IPS-NIHi11 (cell line): ENCODE data around the gene FIS1.
"Not testable (repeated sequence)": the region's sequence is repeated elsewhere in the genome, so short reads cannot be mapped to it uniquely, and the experiment has no call there.

Source experiments
- DNase-seq: peaks from one replicate; pipeline ENCODE4 v3.0.0; 2012; ENCODE audit warnings: mixed read lengths, low spot score

FIS1 gene

DNA sequence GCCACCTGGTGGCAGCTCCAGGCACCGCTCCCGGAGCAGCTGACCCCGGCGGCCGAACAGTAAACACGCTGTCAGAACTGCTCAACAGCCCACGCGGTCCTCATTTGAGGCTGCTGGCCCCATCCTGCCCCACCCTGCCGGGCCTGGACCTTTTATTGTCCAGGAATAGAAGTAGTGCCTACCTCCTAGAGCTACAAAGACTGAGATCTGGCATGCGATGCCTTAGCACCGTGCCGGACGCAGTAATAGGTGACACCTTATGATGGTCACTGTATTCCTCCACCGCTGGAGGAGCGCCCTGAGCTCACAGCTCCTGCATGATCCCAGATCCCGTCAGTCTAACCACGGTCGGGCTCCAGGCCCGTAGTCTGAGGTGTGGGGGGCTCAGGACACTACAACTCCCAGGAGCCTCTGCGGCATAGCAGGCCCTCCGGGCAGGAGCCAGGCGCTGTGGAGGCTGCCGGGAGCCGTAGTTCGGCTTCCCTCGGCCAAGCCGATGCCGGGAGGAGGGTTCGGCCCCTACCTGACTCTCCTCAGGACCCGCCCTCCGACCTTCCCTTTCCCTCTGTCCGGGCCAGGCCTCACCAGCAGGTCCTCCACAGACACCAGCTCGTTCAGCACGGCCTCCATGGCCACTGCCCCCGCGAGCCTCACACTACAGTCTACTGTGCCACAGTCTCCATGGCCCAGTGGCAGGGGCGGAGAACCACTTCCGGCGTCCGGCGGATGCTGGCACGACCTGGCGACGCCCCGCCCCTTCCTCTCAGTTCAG, at the start of gene FIS1:
TSS of gene FIS1 (minus strand) at position 707 of the 772 bp plus-strand sequence. CDS start at position 630, 77 bp downstream.
- peak; percentile 89 for DNase-seq

DNA sequence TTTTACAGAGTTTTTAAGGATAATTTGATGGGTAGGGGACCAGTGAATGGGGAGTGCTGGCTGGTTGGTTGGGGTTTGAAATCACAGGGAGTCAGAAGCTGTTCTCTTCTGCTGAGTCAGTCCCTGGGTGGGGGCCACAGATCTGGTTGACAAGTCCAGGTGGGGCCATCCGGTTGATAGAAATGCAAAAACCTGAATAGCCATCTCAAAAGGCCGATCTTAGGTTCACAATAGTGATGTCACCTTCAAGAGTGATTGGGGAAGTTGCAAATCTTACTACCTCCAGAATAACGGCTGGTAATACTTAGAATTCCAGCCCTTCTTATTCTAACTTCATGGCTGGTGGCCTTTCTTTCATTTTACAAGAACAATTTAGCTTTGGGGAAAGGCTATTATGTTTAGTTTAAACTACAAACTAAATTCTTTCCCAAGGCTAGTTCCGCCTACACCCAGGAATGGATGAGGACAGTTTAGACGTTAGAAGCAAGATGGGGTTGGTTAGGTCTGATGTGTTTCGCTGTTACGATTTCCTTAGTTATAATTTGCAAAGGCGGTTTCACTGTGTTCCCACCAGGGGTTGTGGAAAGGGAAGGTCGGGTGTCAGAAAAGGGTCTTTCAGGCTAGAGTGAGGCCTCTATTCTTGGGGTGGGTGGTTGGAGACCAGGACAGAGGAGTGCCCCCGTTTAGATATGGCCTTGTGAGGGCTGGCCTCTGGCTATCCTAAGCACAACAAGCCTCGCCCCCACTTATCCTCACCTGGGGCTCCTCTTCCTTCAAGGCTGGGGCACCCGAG, 49.4 kb upstream of the FIS1 start:
- peak; percentile 60 for DNase-seq

DNA sequence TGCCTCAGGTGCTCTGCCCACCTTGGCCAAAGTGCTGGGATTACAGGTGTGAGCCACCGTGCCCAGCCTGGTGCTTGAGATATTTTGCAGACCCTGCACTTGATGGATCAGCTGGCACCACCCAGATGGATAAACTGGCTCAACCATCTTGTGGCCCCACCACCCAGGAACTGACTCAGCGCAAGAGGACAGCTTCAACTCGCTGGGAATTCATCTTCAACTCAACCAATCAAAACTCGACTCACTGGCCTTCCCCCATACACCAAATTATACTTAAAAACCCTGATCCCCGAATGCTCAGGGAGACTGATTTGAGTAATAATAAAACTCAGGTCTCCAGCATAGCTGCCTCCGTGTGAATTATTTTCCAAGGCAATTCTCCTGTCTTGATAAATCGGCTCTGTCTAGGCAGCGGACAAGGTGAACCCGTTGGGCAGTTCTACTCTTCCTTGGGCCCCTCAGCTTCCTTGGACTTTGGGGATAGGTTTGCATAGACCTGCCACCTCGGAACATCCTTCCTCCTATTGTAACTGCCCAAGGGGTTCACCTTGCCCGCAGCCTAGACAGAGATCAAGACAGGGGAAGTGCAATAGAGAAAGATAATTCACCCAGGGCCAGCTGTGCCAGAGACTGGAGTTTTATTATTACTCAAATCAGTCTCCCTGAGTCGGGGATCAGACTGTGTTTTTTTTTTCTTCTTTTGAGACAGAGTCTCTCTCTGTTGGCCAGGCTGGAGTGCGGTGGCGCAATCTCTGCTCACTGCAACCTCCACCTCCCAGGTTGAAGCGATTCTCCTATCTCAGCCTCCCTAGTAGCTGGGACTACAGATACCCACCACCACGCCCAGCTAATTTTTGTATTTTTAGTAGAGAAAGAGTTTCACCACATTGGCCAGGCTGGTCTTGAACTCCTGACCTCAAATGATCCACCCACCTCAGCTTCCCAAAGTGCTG, 48.5 kb upstream of the FIS1 start:
- DNase-seq: not testable (repeated sequence)

DNA sequence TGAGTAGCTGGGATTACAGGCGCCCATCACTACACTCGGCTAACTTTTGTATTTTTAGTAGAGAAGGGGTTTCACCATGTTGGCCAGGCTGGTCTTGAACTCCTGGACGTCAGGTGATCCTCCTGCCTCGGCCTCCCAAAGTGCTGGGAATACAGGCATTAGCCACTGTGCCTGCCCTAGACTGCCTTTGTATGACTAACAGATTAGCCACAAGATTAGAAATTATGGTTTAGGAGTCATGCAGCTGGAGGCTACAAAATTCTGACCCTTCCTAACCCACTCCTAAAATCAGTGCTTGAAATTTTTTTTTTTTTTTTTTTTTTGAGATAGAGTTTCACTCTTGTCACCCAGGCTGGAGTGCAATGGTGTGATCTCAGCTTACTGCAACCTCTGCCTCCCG, 47.7 kb upstream of the FIS1 start:
- DNase-seq: not testable (repeated sequence)

DNA sequence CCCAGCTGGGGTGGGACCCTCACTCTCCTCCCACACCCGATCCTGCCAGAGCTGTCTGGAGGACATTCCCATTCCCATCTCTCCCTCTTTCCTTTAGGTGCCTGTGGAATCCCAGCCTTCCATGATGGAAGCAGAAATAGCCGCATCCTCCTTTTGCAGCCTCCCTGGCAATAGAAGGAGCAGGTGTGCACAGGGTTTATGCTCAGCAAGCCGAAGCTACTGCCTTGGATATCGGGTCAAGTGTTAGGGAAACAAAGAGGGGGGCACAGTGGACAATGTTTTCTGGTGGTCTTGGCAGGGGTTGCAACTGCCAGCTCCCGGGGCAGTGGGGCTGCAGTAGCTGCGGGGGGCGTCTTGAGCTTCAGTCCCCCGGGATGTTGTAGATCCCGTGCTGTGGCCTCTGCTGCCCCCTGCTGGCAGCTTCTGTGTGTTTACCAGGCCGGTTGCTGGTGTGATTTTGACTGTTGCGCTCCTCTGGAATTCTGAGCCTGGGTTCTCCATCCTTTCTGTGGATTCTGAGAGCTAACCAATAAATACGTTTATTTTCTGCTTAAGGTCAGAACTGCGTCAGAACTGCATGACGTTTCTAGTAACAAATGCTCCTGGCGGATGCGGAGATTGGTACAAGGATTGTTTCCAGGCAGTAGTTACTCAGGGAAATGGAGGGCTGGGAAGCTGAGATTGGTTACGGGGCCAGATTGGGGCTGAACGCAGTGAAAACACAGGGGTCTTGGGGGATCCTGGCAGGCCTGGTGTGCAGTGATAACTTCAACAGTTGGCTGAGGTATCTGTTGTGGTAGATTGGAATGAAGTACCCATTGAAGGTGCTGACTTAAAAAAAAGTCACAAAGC, 45.5 kb upstream of the FIS1 start:
- DNase-seq: not testable (repeated sequence)

DNA sequence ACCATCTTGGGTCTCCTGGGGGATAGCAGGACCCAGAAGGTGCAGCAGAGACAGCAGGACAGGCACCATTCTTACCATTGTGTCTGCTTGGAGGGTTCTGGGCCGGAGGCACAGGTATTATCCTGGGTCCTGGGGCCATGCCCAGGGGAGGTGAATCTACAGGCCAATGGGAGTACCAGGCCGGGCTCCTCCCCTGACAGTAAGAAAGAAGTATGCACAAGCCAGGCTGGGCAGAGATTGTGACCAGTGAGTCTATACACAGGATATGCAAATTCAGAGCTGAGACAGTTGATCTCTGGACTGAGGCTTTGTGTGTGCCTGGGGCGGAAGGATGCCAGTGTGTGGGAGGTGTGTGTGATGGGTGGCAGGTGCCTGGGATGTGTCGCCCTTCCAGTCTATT, 44.8 kb upstream of the FIS1 start:
- not testable (repeated sequence) for DNase-seq

DNA sequence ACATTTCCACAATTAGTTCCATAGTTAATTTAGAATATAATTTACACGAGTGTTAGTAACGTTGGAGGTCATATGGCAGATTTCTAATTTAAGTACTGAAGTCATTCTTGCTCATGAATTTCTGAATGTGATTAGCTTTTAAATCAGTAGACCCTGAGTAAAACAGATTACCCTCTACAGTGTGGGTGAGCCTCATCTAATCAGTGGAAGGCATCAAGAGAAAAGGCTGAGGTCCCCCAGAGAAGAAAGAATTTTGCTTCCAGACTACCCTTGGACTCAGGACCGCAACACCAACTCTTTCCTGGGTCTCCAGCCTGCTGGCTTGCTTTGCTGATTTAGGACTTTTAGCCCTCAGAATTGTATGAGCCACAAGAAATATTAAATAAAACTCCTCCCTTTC, 43.6 kb upstream of the FIS1 start:
- DNase-seq: no peak

DNA sequence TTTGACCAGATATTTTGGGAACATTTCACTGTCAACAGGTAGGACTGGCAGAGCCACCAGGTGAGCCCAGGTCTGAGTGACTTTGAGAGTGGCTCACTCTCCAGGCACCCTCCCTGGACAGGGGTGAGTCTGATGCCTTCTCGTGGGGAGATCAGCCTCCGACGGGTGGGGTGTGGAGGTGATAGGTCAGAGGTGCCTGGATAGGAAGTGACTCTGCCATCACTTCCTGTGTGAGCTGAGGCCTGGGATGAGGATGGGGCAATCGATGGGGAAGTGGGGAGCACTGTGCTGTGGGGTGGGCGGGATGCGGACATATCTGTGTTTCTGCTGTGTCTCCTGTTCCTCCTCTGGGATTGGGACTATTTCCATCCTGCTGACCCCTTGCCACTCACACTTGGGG, 42.2 kb upstream of the FIS1 start:
- no peak for DNase-seq

DNA sequence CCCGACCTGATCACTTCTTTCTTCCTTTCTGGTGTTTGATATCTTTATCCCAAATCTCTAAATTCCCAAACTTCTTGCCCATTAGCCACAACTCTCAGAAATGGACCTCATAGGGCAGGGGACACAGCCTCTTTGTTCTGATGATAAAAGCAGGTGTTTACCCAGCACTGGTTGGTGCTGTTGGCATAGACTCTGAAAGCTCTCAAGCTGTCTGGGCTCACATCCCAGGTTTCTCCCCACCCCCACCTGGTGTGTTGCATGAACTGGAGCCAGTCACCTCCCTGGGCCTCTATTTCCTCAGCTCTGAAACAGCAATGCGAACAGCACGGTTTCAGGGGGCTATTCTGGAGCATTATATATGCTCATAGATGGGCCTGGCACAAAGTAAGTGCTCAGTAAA, 41.0 kb upstream of the FIS1 start:
- DNase-seq: not testable (repeated sequence)

DNA sequence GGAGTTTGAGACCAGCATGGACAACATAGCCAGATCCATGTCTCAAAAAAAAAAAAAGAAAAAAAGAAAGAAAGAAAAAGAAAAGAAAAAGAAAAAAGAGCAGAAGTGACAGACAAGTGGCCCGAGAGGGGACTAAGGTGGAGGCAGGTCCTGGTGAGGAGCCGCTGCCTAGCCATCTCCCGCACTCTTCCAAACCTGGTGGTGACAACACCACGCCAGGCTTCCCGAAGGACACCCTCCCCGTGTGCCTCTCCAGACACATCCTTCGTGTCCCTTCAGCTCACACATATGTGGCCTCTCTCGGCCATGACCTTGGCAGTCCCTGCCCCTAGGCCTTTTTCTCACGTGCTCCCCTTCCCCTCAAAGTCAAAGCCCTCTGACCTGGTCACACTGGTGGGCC, 40.3 kb upstream of the FIS1 start:
- DNase-seq: no peak

DNA sequence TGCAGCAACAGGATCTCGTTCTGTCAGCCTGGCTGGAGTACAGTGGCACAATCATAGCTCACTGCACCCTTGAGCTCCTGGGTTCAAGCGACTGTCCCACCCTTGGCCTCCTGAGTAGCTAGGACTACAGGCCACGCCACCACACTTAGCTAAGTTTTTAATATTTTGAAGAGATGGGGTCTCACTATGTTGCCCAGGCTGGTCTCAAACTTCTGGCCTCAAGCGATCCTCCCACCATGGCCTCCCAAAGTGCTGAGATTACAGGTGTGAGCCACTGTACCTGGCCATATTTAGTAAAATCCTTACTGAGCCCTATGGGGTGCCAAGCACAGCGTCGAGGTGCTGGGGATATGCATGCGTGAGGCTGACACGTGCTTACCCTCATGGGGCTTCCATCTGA, 36.0 kb upstream of the FIS1 start:
- not testable (repeated sequence) for DNase-seq

DNA sequence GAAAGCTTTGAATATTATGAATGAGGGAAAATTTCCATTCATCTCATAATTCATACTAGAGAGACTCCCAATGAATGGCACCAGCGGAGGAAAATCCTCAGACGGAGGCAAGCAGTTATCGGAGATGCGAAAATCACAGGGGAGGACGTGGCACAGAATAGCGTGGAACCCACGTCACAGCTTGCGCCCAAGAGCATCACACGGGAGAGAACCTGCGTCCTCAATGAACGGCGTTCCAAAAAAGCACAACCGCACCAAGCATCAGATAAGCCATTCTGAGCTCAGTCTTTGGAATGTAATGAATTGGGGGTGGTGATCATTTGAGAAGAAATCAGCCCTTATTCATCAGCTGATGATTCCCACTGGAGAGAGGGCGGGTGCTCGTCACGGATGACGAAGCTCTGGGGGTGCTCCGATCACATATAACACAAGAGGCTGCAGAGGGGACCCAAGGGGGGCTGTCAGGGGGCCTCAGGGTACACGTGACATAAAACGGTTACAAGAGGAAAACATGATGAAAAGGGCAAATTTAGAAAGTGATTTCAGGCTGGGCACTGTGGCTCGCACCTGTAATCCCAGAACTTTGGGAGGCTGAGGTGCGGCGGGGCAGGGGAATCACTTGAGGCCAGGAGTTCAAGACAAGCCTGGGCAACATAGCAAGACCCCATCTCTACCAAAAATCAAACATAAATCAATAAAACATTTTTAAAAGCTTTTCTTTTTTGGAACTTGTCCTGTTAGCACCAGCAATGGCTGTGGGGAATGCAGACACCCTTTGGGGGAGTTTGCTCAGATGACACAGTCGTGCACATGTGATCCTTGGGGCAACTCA, 33.8 kb upstream of the FIS1 start:
- DNase-seq: no peak

DNA sequence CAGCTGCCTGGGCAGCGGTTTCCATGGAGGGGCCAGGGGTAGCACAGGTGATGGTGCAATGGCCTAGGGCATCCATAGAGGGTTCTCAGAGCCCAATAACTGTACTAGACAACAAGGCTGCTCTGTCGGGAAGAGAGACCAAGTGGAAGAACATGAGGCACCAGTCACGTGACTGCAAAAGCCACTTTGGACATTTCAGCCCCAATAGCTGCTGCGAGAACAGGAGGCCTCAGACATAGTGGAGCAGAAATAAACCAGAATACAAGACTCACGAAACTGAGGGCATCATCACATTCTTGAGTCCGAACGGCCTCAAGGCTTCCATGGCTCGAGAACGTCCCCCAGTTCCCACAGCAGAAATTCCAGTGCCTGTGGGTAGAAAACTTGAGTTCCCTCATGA, 32.3 kb upstream of the FIS1 start:
- DNase-seq: no peak

DNA sequence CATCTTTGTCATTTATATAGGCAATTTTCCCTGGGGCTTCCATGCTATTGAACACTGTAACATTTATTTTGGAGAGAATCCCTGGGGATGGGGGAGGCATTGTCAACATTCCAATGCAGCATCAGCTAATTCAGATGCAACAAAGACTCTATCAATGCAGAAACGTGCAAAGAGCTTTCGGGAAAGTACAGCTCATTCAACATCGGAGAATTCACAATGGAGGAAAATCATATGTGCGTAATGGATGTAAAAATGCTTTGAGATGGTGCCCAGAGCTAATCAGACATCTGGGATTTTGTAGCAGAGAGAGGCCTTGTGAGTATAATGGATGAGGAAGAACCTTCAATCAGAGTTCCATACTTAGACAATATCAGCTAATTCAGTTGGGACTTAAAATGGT, 28.3 kb upstream of the FIS1 start:
- DNase-seq: no peak

DNA sequence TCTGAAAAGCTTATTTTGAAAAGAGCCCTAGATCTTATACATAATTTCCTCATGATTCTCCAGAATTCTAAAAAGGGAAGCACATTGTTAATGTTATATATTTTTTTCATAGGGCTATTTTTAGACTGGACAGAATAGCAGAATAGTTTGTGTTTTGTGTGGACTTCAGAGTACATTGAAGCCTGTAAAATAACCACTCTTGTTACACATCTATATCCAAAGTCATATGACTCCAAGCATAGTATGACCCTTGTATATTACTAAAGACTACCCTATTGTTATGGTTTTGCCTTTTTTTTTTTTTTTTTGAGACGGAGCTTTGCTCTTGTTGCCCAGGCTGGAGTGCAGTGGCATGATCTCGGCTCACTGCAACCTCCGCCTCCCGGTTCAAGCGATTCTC, 26.1 kb upstream of the FIS1 start:
- no peak for DNase-seq

DNA sequence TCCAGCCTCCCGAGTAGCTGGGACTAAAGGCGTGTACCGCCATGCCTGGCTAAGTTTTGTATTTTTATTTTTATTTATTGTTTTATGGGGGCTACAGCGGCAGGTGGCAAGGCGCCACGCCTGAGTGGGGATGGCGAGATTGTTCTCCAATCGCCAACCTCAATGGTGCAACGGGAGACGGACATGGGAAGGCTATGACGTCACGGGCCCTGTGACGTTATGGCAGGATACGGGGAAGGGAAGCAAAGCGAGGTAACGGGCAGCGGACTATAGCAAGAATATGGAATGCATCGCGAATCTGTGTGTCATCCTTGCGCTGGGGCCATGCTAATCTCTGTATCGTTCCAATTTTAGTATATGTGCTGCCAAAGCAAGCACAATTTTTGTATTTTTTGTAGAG, 24.8 kb upstream of the FIS1 start:
- DNase-seq: no peak

DNA sequence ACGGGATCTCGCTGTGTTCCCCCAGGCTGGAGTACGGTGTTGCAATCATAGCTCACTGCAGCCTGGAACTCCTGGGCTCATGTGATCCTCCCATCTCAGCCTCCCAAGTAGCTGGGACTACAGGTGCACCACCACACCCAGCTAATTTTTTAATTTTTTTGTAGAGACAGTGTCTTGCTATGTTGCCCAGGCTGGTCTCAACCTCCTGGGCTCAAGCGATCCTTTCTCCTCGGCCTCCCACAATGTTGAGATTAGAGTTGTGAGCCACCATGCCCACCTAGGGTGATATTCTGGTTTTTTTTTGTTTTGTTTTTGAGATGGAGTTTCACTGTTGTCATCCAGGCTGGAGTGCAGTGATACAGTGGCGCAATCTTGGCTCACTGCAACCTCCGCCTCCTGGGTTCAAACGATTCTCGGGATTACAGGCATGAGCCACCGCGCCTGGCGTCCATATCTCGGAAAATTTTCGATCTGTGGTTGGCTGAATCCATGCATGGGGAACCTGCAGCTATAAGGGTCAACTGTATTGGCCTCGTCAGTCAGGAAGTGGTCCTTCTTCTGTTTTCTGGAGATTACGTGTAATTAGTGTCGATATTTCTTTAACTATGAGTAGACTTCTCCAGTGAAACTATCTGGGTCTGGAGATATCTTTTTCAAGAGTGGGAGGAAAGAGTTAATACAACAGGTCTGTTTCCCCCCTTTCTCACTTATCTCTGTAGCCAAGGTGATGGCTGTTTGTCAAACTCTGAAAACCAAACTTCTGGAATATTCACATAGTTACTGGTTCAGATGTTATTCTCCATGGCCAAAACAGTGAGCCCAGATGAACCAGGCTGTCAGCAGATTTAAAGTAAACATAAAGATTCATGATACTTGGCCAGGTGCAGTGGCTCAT, 21.0 kb upstream of the FIS1 start:
- no peak for DNase-seq

DNA sequence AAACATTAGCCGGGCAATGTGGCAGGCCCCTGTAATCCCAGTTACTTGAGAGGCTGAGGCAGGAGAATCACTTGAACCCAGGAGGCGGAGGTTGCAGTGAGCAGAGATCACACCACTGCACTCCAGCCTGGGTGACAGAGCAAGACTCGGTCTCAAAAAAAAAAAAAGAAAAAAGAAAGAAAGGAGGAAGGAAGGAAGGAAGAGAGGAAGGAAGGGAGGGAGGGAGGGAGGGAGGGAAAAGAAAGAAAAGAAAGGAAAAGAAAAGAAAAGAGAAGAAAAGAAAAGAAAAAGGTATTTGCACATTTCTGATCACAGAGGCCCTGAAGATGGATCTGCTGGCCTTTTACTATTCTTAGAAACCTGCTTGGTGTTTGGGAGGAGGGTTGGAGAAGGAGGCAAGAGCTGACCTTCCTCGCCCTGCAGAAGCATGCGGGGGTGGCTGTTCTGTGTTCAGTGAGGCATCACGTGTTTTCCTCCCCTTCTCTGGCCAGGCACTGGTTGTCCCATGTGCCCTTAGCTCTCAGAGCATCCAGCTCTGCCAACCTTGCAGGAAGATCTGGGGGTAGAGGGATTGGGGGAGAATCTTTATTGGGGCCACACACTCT, 19.3 kb upstream of the FIS1 start:
- DNase-seq: peak; percentile 29

DNA sequence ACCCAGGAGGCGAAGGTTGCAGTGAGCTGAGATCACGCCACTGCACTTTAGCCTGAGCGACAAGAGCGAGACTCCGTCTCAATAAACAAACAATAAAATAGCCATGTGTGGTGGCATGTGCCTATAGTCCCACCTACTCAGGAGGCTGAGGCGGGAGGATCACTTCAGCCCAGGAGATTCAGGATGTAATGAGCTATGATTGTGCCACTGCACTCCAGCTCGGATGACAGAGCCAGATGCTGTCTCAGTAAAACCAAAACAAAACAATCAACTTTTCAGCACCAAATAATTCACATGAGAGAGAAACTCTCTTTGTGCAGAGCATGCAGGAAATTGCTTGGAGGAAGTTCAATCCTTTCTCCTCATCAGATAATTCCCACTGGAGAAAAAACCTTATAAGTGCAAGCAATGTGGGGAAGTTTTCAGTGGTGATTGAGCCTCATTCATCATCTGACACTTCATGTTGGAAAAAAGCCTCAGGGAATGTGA, 13.4 kb upstream of the FIS1 start:
- DNase-seq: no peak
